Ovary (tissue), 3 donors: Measurements from ENCODE around the gene ATP2B2.

Experiments used
- EP300 ChIP-seq: sonication (generic); formaldehyde crosslinking; IDR thresholded peaks from one replicate; pipeline ENCODE4 v1.6.1; 2017; ENCODE audit warnings: antibody characterized with exemption
- POLR2A ChIP-seq: fragments of 450-650 bp; IDR thresholded peaks from one replicate; pipeline ENCODE4 v1.6.1; 2017; ENCODE audit warnings: antibody characterized with exemption, mild to moderate bottlenecking, moderate library complexity
- TF ChIP-seq, protein P1 (sequence below), 3 donors: fragments of 450-650 bp in 2 of 3; fragments of 200-600 bp in 1 of 3; IDR thresholded peaks; one replicate each; pipeline versions ENCODE4 v1.5.1 to v1.8.0; 2016 to 2022; ENCODE audit warnings: antibody characterized with exemption in 3 of 3, mild to moderate bottlenecking in 1 of 3
- donor health status: DM: no; HTN: no; CAD: no.

DNA sequence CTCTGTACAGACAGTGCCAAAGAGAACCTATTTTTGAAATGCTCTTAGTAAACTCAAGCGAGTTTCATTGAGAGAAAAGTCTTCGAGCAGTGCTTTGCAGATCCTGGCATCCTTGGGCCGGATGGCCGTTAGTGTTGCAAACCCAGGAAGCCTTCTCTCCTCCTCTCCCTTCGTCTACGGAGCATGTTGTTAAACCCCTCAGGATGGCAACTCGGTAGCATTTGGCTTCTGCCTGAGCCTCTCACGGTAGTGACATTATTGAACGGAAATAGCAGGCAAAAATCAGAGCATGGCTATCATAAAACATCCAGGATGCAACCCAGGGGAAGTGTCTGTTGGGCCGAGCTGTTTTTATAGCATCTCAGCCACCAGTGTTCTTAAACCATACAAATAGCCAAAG lies 177.8 kb downstream of the ATP2B2 start:
- TF ChIP-seq, protein P1, sequence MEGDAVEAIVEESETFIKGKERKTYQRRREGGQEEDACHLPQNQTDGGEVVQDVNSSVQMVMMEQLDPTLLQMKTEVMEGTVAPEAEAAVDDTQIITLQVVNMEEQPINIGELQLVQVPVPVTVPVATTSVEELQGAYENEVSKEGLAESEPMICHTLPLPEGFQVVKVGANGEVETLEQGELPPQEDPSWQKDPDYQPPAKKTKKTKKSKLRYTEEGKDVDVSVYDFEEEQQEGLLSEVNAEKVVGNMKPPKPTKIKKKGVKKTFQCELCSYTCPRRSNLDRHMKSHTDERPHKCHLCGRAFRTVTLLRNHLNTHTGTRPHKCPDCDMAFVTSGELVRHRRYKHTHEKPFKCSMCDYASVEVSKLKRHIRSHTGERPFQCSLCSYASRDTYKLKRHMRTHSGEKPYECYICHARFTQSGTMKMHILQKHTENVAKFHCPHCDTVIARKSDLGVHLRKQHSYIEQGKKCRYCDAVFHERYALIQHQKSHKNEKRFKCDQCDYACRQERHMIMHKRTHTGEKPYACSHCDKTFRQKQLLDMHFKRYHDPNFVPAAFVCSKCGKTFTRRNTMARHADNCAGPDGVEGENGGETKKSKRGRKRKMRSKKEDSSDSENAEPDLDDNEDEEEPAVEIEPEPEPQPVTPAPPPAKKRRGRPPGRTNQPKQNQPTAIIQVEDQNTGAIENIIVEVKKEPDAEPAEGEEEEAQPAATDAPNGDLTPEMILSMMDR (IDR thresholded peaks at IDR 0.05), result no peak
- TF ChIP-seq POLR2A (no peak), EP300 (no peak)
